GM12801 (cell line): ENCODE results near the gene HLA-C.

Experiments used
- TF ChIP-seq, protein P1 (sequence below): IDR thresholded peaks from one replicate; pipeline ENCODE4 v1.5.1; 2011; ENCODE audit warnings: control low read depth; ENCODE audit not compliant: insufficient read length; ENCODE audit errors: extremely low read depth

HLA-C gene

DNA sequence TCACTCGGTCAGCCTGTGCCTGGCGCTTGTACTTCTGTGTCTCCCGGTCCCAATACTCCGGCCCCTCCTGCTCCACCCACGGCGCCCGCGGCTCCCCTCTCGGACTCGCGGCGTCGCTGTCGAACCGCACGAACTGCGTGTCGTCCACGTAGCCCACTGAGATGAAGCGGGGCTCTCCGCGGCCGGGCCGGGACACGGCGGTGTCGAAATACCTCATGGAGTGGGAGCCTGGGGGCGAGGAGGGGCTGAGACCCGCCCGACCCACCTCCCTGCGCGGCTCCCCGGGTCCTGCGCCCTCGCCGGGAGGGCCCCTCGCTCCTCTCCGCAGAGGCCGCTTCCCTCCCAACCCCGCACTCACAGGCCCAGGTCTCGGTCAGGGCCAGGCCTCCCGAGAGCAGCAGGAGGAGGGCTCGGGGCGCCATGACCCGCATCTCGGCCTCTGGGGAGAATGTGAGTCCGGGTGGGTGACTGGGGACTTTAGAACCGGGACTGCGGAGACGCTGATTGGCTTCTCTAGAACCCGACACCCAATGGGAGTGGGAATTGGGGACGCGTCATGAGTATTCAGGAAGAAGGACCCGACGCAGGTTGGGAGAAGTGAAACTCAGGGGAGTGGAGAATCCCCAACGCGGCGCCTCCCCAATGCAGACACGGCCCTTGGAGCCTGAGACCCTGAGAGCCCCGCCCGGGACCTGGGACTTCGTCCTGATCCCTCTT, at the start of gene HLA-C:
HLA-C (minus strand) TSS at position 452 of the 717 bp plus-strand sequence; CDS start at position 431, 21 bp downstream.
- TF ChIP-seq, protein P1, sequence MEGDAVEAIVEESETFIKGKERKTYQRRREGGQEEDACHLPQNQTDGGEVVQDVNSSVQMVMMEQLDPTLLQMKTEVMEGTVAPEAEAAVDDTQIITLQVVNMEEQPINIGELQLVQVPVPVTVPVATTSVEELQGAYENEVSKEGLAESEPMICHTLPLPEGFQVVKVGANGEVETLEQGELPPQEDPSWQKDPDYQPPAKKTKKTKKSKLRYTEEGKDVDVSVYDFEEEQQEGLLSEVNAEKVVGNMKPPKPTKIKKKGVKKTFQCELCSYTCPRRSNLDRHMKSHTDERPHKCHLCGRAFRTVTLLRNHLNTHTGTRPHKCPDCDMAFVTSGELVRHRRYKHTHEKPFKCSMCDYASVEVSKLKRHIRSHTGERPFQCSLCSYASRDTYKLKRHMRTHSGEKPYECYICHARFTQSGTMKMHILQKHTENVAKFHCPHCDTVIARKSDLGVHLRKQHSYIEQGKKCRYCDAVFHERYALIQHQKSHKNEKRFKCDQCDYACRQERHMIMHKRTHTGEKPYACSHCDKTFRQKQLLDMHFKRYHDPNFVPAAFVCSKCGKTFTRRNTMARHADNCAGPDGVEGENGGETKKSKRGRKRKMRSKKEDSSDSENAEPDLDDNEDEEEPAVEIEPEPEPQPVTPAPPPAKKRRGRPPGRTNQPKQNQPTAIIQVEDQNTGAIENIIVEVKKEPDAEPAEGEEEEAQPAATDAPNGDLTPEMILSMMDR, result no peak

DNA sequence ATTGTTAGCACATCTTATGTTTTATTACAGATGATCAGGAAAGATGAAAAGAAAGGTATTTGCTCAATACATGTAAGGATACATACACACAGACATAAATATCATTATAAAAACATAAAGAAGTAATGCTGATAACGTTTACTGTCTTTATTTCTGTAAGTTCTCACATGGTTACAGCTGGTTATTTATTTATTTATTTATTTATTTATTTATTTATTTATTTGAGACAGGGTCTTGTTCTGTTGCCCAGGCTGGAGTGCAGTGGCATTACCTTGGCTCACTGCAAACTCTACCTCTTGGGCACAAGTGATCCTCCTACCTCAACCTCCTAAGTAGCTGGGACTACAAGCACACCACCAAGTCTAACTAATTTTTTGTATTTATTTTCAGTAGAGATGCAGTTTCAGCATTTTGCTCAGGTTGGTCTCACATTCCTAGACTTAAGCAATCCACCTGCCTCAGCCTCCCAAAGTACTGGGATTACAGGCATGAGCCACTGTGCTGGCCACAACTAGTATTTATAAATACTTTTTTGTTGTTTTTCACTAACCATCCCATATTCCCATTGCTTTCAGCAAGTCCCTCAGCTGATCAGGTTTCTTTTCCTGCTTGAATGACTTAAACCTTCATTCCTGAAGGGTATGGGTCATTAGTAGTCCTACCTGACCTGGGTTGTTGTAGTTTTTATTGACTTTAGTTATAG, 49.3 kb upstream of the HLA-C start:
- TF ChIP-seq, protein P1, result no peak

DNA sequence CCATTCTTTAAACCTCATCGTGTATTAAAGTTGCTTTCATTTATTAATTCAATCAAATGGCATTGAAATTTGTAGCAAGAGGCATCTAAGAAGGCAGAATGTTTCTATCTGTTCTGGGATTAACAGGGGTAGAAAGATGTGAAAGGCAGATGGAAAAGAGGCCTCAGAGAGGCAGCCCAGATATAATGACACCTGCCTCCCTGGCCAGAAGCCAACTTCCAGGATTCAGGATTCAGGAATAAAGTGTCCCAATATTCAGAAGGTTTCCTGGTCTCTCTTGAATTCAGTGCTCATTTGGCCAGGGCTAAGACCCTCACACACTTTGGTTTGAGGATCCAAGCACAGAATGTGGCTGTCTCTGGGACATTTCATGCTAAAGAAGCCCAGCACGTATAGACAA, 45.1 kb upstream of the HLA-C start:
- TF ChIP-seq, protein P1, result no peak

DNA sequence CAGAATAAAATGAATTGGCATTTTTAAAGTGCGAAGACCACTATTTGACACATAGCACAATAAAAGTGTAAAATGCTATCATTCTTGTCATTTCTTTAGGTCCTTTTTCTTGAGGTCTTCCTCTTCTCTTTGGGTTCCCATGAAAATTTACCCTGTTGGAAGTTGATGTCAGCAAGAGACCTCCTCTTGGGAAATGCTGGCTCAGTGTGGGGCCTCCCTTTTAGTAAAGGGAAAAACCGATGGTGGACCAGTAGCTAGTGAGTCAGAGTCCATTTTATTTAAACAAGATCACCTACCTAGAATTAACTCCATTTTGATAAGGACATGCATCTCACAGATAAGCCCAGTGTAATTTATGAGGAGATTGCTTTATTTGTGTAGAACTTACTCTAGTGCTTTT, 37.7 kb upstream of the HLA-C start:
- TF ChIP-seq, protein P1, result no peak

DNA sequence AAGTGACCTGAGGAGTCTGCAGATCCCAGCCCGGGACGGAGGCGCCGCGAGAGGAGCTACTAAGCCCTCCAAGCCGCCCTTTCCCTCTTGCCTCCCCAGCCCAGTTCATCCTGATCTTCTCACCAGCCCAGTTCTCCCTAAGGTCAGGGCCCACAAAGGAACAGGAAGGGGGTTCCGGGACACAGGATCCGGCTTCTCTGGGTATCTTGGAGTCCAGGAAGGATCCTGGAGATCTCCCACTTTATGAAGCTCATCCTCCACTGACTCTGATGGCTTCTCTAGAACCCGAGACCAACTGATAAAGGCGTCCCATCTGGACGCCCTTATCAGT, 36.9 kb upstream of the HLA-C start:
- TF ChIP-seq, protein P1, result no peak

DNA sequence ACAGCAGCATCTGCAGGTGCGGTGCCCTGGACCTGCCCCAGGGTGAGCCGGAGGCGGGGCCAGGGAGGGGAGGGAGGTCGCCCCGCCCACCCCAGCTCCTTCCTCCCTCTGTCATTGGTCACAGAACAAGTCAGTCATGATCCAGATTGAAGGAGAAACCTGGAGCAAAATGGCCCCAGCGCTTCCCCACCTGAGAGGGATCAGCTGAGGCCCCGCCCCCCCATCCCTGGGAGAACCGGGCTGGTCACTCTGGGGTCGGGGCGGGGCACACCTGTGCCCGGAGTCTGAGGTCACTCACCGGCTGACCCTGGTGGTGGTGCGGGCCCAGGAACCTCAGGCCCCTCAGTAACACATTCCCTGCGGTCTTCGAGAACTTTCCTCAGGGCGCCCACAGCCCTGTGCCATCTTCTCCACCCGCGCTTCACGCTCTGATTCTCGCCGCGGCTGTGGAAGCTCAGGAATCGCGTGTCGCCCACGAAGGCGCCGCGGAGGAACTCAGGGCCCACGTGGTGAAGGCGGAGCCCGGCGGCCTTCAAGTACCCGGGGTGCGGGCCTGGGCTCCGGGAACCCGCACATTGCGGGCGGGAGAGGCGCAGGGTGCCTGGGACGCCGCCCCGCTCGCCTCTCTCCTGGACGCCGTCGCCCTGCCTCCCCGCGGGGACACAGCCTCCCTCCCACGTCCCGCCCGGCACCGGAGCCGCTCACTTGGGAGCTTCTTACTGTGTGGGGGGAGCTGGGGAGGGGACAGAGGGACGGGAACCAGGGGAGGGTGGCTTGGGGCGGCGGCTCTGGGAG, 36.4 kb upstream of the HLA-C start:
- TF ChIP-seq, protein P1, result no peak

DNA sequence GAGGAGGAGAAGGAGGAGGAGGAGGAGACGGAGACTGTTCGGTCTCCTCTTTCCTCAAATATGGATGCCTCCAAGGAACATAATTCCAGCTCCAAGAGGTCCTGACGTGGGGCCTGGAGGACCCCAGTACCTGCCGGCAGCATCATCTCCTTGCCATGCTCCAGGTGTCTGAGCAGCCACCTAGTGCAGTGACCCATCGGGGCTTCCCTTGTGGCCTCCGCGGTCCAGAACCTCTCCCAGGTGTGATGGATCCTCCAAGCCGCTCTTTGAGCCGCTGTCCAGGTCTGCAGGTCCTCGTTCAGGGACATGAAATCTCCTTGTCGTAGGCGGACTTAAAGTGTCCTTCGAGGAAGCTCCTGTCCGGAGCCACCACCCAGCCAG, 35.8 kb upstream of the HLA-C start:
- TF ChIP-seq, protein P1, result no peak
